ENCODE measurements around the gene ROM1.
"Not testable (repeated sequence)": the region's sequence is repeated elsewhere in the genome, so short reads cannot be mapped to it uniquely, and the experiment has no call there.

DNA sequence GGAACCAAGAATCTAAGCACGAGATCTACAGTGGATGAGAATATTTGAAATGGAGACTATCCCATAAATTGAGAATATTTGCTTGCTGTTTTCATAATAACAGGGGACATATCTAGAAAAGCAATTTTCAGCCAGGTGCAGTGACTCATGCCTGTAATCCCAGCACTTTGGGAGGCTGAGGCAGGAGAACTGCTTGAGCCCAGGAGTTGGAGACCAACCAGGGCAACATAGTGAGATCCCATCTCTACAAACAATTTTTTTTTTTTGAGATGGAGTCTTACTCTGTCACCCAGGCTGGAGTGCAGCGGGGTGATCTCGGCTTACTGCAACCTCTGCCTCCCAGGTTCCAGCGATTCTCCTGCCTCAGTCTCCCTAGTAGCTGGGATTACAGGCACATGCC lies 31.3 kb upstream of the ROM1 start:
- not testable (repeated sequence) for TF ChIP-seq POLR2AphosphoS5 (IDR thresholded peaks at IDR 0.05; ENCODE audit: low read depth, low read length); EZH2 (IDR thresholded peaks at IDR 0.05); RAD21 (IDR thresholded peaks at IDR 0.05; ENCODE audit: low read depth); FOSL1 (IDR thresholded peaks at IDR 0.05; ENCODE audit: low read depth); CBX3 (IDR thresholded peaks at IDR 0.05; ENCODE audit: low read depth)
- TF ChIP-seq, protein P1, sequence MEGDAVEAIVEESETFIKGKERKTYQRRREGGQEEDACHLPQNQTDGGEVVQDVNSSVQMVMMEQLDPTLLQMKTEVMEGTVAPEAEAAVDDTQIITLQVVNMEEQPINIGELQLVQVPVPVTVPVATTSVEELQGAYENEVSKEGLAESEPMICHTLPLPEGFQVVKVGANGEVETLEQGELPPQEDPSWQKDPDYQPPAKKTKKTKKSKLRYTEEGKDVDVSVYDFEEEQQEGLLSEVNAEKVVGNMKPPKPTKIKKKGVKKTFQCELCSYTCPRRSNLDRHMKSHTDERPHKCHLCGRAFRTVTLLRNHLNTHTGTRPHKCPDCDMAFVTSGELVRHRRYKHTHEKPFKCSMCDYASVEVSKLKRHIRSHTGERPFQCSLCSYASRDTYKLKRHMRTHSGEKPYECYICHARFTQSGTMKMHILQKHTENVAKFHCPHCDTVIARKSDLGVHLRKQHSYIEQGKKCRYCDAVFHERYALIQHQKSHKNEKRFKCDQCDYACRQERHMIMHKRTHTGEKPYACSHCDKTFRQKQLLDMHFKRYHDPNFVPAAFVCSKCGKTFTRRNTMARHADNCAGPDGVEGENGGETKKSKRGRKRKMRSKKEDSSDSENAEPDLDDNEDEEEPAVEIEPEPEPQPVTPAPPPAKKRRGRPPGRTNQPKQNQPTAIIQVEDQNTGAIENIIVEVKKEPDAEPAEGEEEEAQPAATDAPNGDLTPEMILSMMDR (IDR thresholded peaks at IDR 0.05 in 2 of 3, conservative IDR thresholded peaks at IDR 0.05 in 1 of 3; ENCODE audit: borderline replicate concordance in 1 of 3, insufficient read depth in 1 of 3, low read depth in 2 of 3, low read length in 2 of 3), result not testable (repeated sequence)
- TF ChIP-seq, protein P2, sequence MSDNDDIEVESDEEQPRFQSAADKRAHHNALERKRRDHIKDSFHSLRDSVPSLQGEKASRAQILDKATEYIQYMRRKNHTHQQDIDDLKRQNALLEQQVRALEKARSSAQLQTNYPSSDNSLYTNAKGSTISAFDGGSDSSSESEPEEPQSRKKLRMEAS (IDR thresholded peaks at IDR 0.05), result not testable (repeated sequence)
- TF ChIP-seq, protein P3, sequence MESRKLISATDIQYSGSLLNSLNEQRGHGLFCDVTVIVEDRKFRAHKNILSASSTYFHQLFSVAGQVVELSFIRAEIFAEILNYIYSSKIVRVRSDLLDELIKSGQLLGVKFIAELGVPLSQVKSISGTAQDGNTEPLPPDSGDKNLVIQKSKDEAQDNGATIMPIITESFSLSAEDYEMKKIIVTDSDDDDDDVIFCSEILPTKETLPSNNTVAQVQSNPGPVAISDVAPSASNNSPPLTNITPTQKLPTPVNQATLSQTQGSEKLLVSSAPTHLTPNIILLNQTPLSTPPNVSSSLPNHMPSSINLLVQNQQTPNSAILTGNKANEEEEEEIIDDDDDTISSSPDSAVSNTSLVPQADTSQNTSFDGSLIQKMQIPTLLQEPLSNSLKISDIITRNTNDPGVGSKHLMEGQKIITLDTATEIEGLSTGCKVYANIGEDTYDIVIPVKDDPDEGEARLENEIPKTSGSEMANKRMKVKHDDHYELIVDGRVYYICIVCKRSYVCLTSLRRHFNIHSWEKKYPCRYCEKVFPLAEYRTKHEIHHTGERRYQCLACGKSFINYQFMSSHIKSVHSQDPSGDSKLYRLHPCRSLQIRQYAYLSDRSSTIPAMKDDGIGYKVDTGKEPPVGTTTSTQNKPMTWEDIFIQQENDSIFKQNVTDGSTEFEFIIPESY (IDR thresholded peaks at IDR 0.05; ENCODE audit: extremely low read depth, insufficient replicate concordance, low read length), result not testable (repeated sequence)
- TF ChIP-seq, protein P4, sequence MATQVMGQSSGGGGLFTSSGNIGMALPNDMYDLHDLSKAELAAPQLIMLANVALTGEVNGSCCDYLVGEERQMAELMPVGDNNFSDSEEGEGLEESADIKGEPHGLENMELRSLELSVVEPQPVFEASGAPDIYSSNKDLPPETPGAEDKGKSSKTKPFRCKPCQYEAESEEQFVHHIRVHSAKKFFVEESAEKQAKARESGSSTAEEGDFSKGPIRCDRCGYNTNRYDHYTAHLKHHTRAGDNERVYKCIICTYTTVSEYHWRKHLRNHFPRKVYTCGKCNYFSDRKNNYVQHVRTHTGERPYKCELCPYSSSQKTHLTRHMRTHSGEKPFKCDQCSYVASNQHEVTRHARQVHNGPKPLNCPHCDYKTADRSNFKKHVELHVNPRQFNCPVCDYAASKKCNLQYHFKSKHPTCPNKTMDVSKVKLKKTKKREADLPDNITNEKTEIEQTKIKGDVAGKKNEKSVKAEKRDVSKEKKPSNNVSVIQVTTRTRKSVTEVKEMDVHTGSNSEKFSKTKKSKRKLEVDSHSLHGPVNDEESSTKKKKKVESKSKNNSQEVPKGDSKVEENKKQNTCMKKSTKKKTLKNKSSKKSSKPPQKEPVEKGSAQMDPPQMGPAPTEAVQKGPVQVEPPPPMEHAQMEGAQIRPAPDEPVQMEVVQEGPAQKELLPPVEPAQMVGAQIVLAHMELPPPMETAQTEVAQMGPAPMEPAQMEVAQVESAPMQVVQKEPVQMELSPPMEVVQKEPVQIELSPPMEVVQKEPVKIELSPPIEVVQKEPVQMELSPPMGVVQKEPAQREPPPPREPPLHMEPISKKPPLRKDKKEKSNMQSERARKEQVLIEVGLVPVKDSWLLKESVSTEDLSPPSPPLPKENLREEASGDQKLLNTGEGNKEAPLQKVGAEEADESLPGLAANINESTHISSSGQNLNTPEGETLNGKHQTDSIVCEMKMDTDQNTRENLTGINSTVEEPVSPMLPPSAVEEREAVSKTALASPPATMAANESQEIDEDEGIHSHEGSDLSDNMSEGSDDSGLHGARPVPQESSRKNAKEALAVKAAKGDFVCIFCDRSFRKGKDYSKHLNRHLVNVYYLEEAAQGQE (IDR thresholded peaks at IDR 0.05; ENCODE audit: low read depth), result not testable (repeated sequence)
